Liver (tissue), 3 donors: ENCODE measurements around the gene HOXD1.

Source experiments
- CTCF ChIP-seq: fragments of 150-350 bp; IDR thresholded peaks from 2 replicates; pipeline ENCODE4 v1.5.1; 2017; ENCODE audit warnings: improper control_type of control experiment, low read depth, low read length; ENCODE audit not compliant: missing input control
- GABPA ChIP-seq, 2 donors: IDR thresholded peaks in 1 of 2; conservative IDR thresholded peaks in 1 of 2; 2 replicates each; pipeline ENCODE4 v1.6.1; 2016; ENCODE audit warnings: antibody characterized with exemption in 2 of 2, mild to moderate bottlenecking in 1 of 2, moderate library complexity in 1 of 2
- JUND ChIP-seq, 2 donors: IDR thresholded peaks; 2 replicates each; pipeline ENCODE4 v1.6.1; 2016; ENCODE audit warnings: antibody characterized with exemption in 2 of 2
- MAX ChIP-seq: IDR thresholded peaks from 2 replicates; pipeline ENCODE4 v1.6.1; 2016; ENCODE audit warnings: antibody characterized with exemption
- RAD21 ChIP-seq, 2 donors: IDR thresholded peaks; 2 replicates each; pipeline ENCODE4 v1.6.1; 2016; ENCODE audit warnings: antibody characterized with exemption in 2 of 2, mild to moderate bottlenecking in 2 of 2
- SP1 ChIP-seq: IDR thresholded peaks from 2 replicates; pipeline ENCODE4 v1.6.1; 2018; ENCODE audit warnings: antibody characterized with exemption, mild to moderate bottlenecking
- ZBTB33 ChIP-seq: IDR thresholded peaks from 2 replicates; pipeline ENCODE4 v1.6.1; 2016; ENCODE audit warnings: antibody characterized with exemption
- donor health status: healthy.
- donor health status: healthy.

GRCh38 chr2:176211110-176211509 is 22.6 kb downstream of the HOXD1 start:
- TF ChIP-seq RAD21 (IDR thresholded peaks at IDR 0.05): no peak
- no peak for TF ChIP-seq GABPA (IDR thresholded peaks at IDR 0.05 in 1 of 2, conservative IDR thresholded peaks at IDR 0.05 in 1 of 2)
- TF ChIP-seq CTCF: no peak
- TF ChIP-seq ZBTB33: no peak
- no peak for TF ChIP-seq JUND (IDR thresholded peaks at IDR 0.05)
- no peak for TF ChIP-seq SP1
- TF ChIP-seq MAX: no peak
